Fibroblast of lung (primary cell): Measurements from ENCODE around the gene RTL10. TPM values are rescaled to one million over a fixed set of nuclear protein-coding genes. Genes with fewer than 3 reads are reported as not detected.

ENCODE experiments used
- DNase-seq, 2 donors: peaks; one replicate each; pipeline versions ENCODE4 v3.0.0 to v3.0.0-alpha.2; 2010; ENCODE audit warnings: low read depth in 2 of 2
- H2AFZ ChIP-seq: 2 replicates; pipeline ENCODE4 v1.5.1; 2012; ENCODE audit warnings: low read length, control low read depth, inconsistent platforms
- H3K27ac ChIP-seq: 2 replicates; pipeline ENCODE4 v1.5.1; 2011; ENCODE audit warnings: low read length, control low read depth; ENCODE audit not compliant: insufficient read depth
- H3K27me3 ChIP-seq: 2 replicates; pipeline ENCODE4 v1.5.1; 2011; ENCODE audit warnings: mild to moderate bottlenecking, low read length; ENCODE audit not compliant: control insufficient read depth, insufficient read depth
- H3K36me3 ChIP-seq: 2 replicates; pipeline ENCODE4 v1.5.1; 2011; ENCODE audit warnings: low read length; ENCODE audit not compliant: control insufficient read depth, insufficient read depth
- H3K4me1 ChIP-seq: 2 replicates; pipeline ENCODE4 v1.5.1; 2011; ENCODE audit warnings: low read length; ENCODE audit not compliant: control insufficient read depth, insufficient read depth; ENCODE audit errors: extremely low read depth
- H3K4me2 ChIP-seq: 2 replicates; pipeline ENCODE4 v1.5.1; 2011; ENCODE audit warnings: low read length, control low read depth; ENCODE audit not compliant: insufficient read depth; ENCODE audit errors: extremely low read depth
- H3K4me3 ChIP-seq, 4 experiments: fragments of 200-600 bp in 1 of 4; sonication (generic) in 1 of 4; replicated peaks in 1 of 4; 2 replicates each; pipeline ENCODE4 v1.5.1; 2011 to 2016; ENCODE audit warnings: low read length in 4 of 4, low read depth in 3 of 4, mild to moderate bottlenecking in 3 of 4, control low read depth in 2 of 4, inconsistent platforms in 1 of 4, mixed read lengths in 1 of 4; ENCODE audit not compliant: insufficient read depth in 1 of 4; ENCODE audit errors: control extremely low read depth in 1 of 4
- H3K79me2 ChIP-seq: 2 replicates; pipeline ENCODE4 v1.5.1; 2012; ENCODE audit warnings: mild to moderate bottlenecking, low read length, inconsistent platforms; ENCODE audit not compliant: control insufficient read depth, insufficient read depth
- H3K9ac ChIP-seq: 2 replicates; pipeline ENCODE4 v1.5.1; 2011; ENCODE audit warnings: mild to moderate bottlenecking, low read length, control low read depth; ENCODE audit not compliant: insufficient read depth
- H3K9me3 ChIP-seq: 2 replicates; pipeline ENCODE4 v1.5.1; 2012; ENCODE audit warnings: low read depth, low read length; ENCODE audit not compliant: control insufficient read depth, insufficient read depth
- H4K20me1 ChIP-seq: 2 replicates; pipeline ENCODE4 v1.5.1; 2011; ENCODE audit warnings: low read length; ENCODE audit not compliant: control insufficient read depth, insufficient read depth; ENCODE audit errors: extremely low read depth
- EZH2 ChIP-seq: IDR thresholded peaks from 2 replicates; pipeline ENCODE4 v1.5.1; 2012; ENCODE audit warnings: low read length, control low read depth, mild to moderate bottlenecking; ENCODE audit errors: missing control alignments
- polyA plus RNA-seq, 2 donors: library from polyadenylated mRNA; depleted of rRNA in 1 of 2; stranded (reverse) in 1 of 2; unstranded in 1 of 2; fragments of >200 nt; gene quantifications; 2 replicates each; pipeline ENCODE4 v1.2.1, GENCODE V29; 2011 to 2012; ENCODE audit warnings: missing spikeins in 1 of 2
- total RNA-seq: library from RNA; depleted of rRNA; stranded (reverse); fragments of >200 nt; gene quantifications from 2 replicates; pipeline ENCODE4 v1.2.1, GENCODE V29; 2014
- TF ChIP-seq, protein P1 (sequence below), 2 donors: IDR thresholded peaks in 1 of 2; conservative IDR thresholded peaks in 1 of 2; 1 replicate in 1 of 2; 2 replicates in 1 of 2; pipeline ENCODE4 v1.5.1; 2011 to 2012; ENCODE audit warnings: low read length in 2 of 2, control low read depth in 1 of 2, inconsistent platforms in 1 of 2, low read depth in 1 of 2, mild to moderate bottlenecking in 1 of 2

The RTL10 gene
- total and polyA plus RNA-seq, 2 donors (not counting 1 experiment from before 2014, with no cell fraction given): 6.5 to 7.3 TPM

DNA sequence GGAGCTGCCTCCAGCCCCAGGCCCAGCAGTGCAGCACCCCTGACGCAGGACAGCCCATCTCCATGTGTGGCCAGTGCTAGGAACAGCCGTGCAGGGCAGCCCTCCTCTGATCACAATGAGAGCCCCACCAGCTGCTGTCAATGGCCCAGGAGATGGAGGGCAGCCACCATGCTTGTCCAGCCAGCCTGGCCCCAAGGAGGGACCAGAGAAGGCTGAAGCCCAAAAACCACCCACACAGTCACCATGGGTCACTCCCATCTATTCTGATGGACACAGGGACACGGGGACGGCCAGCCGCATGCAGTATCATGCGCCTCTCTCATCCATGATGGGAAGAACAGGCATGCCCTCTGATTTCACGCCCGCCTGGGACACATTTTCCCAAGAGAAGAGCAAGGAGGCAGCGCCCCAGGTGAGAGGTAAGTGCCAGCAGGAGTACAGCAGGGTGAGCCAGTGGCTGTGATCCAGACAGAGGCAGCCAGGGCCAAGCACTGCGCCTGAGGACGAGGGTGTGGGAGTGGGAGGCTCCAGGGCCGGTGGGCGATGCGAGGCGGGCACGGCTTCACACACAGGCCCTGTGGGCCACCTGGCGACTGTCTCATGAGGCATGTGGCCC, 33.6 kb upstream of the RTL10 start:
- Histone ChIP-seq H4K20me1 (no peaks in the 10 kb centered on the region), H3K27ac (no peak overlapping the region), H3K9me3 (no peaks in the 10 kb centered on the region), H2AFZ (no peak overlapping the region), H3K27me3 (no peaks in the 10 kb centered on the region), H3K79me2 (no peaks in the 10 kb centered on the region), H3K4me2 (no peak overlapping the region), H3K4me1 (peaks cover 18% of the 10 kb centered on the region), H3K9ac (no peak overlapping the region), H3K4me3 (no peak overlapping the region), H3K36me3 (peaks cover under 1% of the 10 kb centered on the region)
- TF ChIP-seq, protein P1, sequence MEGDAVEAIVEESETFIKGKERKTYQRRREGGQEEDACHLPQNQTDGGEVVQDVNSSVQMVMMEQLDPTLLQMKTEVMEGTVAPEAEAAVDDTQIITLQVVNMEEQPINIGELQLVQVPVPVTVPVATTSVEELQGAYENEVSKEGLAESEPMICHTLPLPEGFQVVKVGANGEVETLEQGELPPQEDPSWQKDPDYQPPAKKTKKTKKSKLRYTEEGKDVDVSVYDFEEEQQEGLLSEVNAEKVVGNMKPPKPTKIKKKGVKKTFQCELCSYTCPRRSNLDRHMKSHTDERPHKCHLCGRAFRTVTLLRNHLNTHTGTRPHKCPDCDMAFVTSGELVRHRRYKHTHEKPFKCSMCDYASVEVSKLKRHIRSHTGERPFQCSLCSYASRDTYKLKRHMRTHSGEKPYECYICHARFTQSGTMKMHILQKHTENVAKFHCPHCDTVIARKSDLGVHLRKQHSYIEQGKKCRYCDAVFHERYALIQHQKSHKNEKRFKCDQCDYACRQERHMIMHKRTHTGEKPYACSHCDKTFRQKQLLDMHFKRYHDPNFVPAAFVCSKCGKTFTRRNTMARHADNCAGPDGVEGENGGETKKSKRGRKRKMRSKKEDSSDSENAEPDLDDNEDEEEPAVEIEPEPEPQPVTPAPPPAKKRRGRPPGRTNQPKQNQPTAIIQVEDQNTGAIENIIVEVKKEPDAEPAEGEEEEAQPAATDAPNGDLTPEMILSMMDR (conservative IDR thresholded peaks at IDR 0.05 in 1 of 2, IDR thresholded peaks at IDR 0.05 in 1 of 2; ENCODE audit: low read depth in 1 of 2, low read length in 2 of 2): no peak
- no peak for TF ChIP-seq EZH2
- DNase-seq: no peak

DNA sequence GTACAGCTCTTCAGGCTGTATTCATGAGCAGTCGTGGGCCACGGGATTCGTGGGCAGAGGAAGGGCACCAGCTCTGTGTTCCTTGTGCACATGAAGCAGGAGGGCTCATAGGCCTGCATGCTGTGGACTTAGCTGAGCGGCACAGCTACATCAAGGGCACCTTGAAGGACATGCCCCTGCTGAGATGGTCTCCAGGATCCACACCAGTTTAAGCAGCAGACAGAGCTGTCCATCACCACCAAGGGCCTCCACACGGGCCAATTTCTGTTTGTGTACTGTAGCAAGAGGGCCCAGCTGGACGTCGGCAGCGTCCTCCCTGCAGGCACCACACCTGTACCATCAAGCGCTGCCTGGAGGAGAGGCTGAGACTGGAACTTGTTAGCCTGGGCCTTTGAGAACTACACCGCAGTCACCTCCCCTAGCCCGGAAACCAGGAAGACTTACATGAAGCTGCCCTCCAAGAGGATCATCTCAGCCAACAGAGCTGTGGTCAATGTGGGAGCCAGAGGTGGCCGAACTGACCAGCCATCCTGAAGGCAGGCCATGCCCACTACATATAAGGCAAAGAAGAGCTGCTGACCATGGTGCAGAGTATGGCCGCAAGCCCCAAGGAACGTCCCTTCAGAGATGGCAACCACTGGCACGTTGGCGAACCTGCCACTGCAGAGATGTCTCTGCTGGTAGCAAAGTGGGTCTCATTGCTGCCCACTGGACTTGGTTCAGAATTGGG, 32.7 kb upstream of the RTL10 start:
- no peaks in the 10 kb centered on the region for H4K20me1 ChIP-seq
- peak overlapping the region; percentile 46 for H3K27ac ChIP-seq
- H3K4me2 ChIP-seq: no peak overlapping the region
- no peaks in the 10 kb centered on the region for H3K27me3 ChIP-seq
- DNase-seq: no peak
- peaks cover 27% of the 10 kb centered on the region for H3K4me1 ChIP-seq
- no peak overlapping the region for H3K9ac ChIP-seq
- no peaks in the 10 kb centered on the region for H3K9me3 ChIP-seq
- H2AFZ ChIP-seq: no peak overlapping the region
- H3K79me2 ChIP-seq: no peaks in the 10 kb centered on the region
- H3K4me3 ChIP-seq: no peak overlapping the region
- no peaks in the 10 kb centered on the region for H3K36me3 ChIP-seq
- TF ChIP-seq, protein P1 (conservative IDR thresholded peaks at IDR 0.05 in 1 of 2, IDR thresholded peaks at IDR 0.05 in 1 of 2; ENCODE audit: low read depth in 1 of 2, low read length in 2 of 2): no peak
- TF ChIP-seq EZH2: no peak

DNA sequence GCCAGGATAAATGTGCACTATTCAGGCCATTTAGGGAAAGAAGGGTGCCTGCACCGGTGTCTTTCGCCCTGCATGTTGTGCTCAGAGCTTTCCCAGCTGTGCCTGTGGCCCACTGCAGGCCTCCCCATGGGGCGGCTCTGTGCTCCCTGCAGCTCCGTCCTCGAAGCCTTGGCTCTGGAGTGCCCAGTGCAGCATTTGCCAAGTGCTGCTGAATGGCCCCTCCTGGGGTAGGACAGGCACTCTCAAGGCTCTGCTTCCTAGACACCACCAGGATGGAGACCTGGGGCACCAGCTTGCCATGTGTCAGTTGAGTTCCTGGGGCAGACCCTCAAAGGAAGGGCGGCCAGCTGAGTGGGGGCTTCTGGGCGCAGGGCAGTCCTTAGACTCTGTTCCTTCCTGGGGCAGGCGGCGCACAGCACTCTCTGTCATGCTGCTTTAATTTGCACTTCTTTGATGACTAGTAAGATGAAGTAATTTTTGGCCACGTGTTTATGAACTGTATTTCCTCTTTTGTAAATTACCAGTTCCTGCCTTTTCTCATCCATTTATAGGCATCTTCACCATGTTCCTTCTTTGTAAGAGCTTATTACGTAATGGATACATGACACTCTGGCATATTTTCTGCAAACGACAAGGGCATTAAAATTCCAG, 32.1 kb upstream of the RTL10 start:
- H3K9me3 ChIP-seq: no peaks in the 10 kb centered on the region
- no peaks in the 10 kb centered on the region for H3K79me2 ChIP-seq
- TF ChIP-seq EZH2: no peak
- TF ChIP-seq, protein P1 (conservative IDR thresholded peaks at IDR 0.05 in 1 of 2, IDR thresholded peaks at IDR 0.05 in 1 of 2; ENCODE audit: low read depth in 1 of 2, low read length in 2 of 2): no peak
- peaks cover 31% of the 10 kb centered on the region for H3K4me1 ChIP-seq
- H3K27me3 ChIP-seq: no peaks in the 10 kb centered on the region
- peak overlapping the region; percentile 46 for H3K27ac ChIP-seq
- no peak overlapping the region for H3K9ac ChIP-seq
- DNase-seq: peak; percentile 59 to 76
- H2AFZ ChIP-seq: no peak overlapping the region
- no peaks in the 10 kb centered on the region for H3K36me3 ChIP-seq
- no peak overlapping the region for H3K4me3 ChIP-seq
- H3K4me2 ChIP-seq: no peak overlapping the region
- H4K20me1 ChIP-seq: no peaks in the 10 kb centered on the region
